ENCODE results near the gene PSMB7.

The PSMB7 gene

DNA sequence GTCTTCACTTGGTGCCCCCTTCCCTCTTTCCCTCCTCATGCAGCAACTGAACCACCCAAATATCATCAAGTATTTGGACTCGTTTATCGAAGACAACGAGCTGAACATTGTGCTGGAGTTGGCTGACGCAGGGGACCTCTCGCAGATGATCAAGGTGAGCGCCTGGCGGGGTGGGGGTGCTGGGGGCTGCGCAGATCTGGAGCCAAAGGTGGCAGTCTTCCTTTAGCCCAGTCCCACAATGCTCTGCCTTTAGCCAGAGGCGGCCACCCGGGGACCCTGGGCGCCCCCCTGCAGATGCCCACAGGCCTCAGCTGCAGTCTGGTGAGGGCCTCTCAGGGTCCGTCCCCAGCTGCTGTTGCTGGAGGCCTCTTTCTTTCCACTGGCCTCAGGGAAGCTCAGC, 93.8 kb downstream of the PSMB7 start:
- no peak for DNase-seq

- peak; percentile 29 for DNase-seq
Measured at GRCh38 chr9:124320062-124320973, 94.9 kb downstream of the PSMB7 start.

GRCh38 chr9:124315882-124316281, 99.4 kb downstream of the PSMB7 start:
- DNase-seq = no peak

GRCh38 chr9:124313940-124314339, 101.3 kb downstream of the PSMB7 start:
- no peak for DNase-seq

GRCh38 chr9:124312290-124313265, 102.7 kb downstream of the PSMB7 start:
- DNase-seq = no peak

DNA sequence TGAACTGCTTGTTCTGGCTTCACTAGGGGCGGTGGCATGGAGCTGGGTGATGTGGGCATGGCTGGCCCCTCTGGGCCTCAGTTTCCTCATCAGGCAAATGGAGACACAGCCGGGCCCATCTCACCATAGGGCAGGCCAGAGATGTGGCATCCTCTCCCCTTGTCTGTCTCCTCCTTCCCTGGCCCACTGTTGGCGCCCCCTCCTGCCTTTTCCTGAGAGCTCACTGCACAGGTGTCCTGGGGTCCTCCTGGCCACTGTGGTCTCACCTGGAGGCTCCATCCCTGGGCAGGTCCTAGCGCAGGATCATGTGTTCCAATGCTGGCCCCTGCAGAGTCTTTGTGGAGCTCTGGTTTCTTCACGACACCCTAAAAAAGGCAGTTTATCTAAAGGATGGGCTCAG, 104.0 kb downstream of the PSMB7 start:
- no peak for DNase-seq

DNA sequence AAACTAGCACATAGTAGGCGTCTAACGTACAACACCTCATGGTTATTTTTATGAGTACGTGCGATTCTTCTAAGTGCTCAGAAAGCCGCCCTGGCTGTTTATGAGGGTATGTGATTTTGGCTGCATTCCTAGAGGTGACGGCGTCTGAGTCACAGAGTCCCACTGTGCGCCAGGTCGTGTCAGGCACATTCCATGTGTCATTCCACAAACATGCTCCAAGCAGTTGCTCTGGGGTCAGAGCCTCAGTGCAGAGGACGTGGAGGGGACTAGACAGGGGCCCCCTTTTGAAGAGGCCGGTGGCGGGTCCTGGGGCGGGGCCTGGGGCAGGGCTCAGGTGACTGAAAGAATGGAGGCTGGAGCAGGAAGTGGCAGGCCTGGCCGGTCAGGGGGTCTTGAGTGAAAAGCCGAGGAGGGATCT, 105.6 kb downstream of the PSMB7 start:
- no peak for DNase-seq

GRCh38 chr9:124308606-124309491, 106.4 kb downstream of the PSMB7 start:
- DNase-seq = no peak

DNA sequence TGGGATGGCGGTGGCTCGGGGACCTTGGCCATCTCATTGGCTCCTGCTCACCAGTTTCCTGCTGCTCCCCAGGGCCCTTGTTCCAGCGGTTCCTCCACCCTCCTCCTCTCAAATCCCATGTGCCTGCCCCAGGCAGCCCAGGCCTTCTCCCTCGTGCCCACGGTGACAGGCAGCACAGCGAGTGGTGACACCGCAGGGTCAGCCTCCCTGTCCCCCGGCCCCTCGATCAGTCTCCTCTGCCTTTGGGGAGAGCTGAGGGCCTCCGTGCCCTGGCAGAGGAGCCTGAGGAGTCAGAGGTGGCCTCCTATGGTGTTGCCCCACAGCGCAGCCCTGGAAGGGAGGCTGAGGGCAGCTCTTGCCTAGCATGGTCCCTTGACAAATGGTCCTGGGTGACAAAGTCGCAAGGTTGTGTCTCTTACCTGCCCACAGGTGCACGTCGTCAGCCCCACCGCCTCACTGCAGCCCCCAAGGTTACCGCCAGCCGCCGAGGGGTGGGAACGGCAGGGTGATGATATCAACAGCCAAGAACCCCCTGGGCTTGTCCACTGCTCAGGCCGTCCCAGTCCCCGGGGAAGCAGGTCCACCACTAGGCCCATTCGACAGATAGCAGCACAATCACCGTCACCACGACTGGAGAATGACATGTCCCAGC, 107.7 kb downstream of the PSMB7 start:
- DNase-seq = no peak

GRCh38 chr9:124306098-124306735, 109.0 kb downstream of the PSMB7 start:
- no peak for DNase-seq

GRCh38 chr9:124304285-124304684, 111.0 kb downstream of the PSMB7 start:
- DNase-seq = no peak

- DNase-seq = no peak
Measured at GRCh38 chr9:124303762-124304161, 111.5 kb downstream of the PSMB7 start.
